Fibroblast of the conjunctiva (primary cell): ENCODE data around the gene PRLR.

Experiments used
- DNase-seq: peaks from one replicate; pipeline ENCODE4 v3.0.0-alpha.2; 2010; ENCODE audit warnings: low read depth

The PRLR gene

DNA sequence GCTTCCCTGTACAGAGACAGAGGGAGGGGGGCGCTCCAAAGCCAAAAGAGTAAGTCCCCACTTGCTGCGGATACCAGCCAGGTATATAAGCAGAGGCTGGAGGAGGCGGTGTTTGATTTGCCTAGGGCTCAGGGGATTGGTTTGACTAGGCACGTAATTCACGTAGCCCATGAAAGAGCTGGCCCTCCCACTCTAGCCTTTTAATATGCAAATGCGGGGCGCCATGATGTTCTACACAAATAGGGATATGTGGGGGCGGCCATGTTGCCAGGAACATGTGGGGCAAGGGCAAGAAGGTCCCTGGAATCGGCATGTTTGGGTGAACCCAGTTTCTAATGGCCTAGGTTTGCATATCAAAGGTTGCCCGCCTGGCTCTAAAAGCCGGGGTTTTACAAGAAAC is 3.3 kb upstream of the PRLR start:
- DNase-seq: no peak

DNA sequence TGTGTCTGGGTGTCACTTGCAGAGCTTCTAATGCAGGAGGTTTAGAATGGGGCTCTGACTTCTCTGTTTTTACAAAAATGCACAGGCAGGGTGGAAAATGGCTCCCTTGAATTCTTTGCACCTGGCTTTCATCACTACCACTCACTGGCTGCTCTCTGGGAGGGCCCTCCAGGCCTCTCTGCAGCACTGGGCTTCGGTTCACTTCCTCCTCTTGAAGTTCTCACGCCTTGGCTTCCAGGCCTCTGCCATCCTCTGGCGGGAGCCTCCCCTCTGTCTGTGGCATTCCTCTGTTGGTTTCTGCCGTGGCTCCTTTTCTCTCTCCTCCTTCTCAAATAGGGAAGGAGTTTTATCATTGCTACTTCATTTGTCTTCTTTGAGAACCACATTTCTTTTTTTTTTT is 2.8 kb upstream of the PRLR start:
- DNase-seq: no peak

DNA sequence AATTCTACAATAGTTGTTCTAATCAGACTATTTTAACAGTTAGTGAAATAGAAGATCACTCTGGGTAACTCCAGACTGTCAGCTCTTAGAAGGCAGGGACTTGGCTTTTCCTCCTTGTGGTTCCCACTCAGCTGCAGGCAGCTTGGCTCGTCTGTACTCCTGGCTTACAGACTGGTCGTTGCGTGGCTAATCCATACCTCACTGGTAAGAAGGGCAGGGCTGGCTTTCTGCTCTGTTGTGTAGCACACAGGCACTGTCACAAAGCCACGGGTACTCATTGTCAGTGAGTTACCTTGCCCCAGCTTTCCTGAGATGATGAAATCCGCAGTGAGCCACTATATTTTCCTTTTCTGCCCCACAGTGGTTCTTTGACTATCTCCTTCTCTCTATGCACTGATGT is 1.8 kb upstream of the PRLR start:
- DNase-seq: no peak

DNA sequence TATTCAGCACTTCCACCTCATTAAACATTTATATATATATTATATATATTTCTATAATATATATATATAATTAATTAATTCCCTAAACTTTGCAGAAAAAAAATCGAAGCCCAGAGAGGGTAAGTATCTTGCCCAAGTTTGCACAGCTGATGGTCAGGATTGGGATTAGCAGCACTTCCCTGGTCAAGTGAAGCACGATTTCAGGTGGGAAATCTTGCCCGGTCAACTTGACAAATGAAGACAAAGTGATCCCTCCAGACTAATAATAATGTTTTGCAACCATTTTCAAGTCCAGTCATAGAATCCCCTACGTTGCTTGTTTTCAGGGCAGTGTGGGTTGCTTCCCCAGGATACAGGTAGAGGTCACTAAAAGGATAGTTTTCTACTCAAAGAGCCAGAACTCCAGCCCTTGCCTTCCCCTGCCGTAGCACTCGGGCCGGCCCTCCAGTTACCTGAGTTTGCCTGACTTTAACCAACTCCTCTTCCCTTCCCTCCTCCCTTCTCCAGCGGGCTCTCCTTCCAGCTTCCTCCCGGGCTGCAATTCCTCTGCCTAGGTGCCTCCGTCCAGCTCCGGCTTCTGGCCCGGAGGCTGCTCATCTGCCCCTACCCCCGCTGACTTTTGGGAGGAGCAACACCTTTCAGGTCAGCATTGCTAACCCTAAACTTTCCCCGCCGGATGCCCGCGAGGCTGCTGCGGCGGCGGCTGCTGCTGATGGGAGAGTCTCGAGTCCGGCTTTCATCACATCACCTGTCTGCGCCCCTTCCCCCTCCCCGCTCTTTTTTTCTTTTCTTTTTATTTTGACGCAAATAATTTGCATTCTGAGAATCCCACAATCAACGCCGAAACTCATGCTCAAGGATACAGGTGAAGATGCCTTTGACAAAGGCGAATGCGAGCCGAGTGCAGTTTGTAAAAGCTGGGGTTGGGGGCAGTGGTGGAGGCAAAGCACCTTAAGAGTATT is 930 bp downstream of the PRLR start:
- no peak for DNase-seq

DNA sequence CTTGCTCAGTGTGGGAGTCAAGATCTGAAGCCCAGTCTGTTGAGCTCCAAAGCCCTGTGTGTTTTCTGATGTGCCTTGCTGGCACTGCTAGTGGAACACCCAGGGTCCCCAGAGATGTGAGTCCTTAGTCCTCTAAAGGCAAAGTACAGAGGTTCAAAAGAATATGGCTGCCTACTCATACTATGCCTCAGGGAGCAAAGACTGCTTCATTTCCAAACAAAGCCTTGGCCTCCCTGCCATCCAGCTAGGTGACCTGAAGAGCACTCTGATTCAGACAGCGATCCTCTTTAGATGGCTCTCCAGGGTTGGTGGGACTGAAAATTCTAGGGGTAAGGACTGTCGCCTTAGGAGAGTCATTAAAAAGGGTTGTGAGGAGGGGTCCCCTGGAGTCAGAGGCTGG is 2.0 kb downstream of the PRLR start:
- no peak for DNase-seq

DNA sequence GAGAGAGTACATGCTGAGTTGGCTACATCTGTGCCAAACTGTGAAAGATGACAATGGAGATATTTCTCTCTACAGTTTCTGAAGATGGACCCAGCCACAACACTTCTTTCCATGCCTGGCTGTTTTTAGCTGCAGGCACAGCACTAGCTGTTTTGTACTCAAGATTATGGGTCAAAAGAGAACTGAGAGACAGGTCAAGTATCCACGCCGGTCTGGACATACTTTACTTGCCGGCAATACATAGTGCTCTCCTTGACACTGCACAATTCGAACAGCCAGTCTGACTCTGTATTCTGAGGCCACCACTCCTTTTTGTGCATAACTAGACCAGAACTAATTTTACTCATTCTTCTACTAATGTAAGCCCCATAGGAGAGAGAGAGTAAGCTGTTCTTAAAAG is 2.6 kb downstream of the PRLR start:
- DNase-seq: no peak

DNA sequence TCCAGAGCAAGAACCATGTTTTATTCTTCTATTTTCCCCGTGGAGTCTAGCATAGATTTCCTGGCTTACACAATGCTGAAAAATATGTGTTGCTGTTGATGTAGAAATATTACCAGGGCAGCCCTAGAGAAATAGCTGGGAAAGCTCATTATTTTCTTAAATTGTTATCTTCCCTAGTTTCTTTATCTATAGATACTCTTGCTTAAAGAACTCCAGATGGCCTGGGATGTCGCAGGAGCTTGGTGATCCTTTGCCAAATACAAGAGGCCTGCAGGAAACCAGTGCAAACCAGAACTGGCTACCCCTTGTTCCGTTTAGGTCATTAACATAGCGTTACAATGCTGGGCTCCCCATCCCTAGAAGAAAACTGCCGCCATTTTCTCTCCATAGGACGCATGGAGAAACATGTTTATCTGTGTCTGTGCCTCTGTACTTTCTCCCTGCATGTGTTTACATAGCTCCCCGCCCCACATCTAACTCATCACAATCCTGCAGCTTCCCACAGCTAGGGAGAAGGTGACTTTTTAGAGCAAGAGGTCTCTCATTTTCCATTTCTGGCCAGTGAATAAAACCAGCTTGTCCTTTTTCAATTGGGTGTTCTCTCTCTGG is 6.4 kb downstream of the PRLR start:
- no peak for DNase-seq

DNA sequence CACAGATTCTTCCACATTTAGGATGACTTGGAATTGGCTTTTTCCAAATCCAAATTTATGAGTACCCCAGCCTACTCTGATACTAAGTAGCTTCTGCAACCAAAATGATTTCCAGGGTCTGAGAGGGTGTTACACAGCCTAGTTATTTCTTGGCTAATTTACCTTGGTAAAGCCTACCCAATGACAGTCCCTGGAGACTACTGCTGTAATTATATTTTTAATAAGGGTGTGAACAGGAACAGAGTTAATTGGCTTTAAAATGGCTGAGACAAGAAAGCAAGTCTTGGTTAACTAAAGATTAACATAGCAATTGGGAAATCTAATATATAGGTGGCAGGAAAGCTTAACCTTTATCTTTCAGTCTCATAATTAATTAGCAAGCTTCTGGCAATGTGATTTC is 9.3 kb downstream of the PRLR start:
- no peak for DNase-seq

DNA sequence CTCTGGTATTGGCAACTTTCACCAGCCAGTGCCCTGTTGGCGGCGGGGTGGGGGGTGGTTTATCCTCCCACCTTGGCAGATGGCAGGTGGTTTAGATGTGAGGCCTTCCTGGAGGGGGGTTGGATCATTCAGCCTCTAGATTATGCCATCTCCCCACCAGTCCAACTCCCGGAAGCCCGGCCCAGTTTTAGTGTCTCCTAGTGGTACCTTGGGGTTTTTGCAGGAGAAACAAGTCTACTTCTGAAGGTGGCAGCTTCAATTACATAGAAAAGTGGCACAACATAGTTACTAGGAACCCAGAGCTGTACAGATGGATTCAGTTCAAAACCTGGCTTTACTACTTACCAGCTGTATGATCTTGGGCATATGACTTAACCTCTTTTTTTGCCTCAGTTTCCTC is 11.3 kb downstream of the PRLR start:
- DNase-seq: no peak

DNA sequence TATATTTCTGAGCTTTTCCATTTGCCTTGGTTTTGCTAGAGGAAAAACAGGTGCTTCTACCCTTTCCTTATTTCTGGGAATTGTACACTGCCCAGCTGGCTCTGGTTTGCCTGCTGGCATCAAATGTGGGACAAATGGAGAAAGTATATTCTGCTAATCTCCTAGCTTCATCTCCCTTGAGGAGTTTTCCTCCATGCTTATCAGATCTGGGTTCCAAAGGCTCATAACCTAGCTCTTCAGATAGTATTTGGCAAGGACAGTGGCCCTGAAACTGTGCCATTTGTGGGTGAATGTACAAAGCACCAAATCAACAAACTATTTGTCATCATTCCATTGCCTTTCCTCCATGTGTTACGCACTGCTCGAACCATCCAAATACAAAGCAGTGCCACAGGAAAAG is 16.2 kb downstream of the PRLR start:
- no peak for DNase-seq

DNA sequence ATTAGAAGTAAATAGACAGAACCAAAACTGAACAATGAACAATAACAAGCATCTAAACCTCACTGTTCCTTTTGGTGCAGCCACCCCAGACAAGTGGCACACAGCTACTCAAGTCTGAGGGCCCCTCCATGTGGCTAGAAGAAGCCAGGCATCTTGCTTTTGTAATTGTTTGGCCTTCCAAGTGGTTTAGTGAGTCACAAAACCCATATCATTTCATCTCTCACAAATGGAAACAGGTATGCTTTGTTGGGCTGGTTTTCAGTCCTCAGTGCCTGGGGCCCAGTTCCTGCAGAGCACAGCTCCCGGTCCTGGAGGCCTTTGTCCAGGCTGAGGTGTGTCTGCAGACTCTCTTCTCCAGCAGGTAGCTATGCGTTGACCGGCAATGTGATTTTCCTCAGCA is 16.7 kb downstream of the PRLR start:
- DNase-seq: no peak

DNA sequence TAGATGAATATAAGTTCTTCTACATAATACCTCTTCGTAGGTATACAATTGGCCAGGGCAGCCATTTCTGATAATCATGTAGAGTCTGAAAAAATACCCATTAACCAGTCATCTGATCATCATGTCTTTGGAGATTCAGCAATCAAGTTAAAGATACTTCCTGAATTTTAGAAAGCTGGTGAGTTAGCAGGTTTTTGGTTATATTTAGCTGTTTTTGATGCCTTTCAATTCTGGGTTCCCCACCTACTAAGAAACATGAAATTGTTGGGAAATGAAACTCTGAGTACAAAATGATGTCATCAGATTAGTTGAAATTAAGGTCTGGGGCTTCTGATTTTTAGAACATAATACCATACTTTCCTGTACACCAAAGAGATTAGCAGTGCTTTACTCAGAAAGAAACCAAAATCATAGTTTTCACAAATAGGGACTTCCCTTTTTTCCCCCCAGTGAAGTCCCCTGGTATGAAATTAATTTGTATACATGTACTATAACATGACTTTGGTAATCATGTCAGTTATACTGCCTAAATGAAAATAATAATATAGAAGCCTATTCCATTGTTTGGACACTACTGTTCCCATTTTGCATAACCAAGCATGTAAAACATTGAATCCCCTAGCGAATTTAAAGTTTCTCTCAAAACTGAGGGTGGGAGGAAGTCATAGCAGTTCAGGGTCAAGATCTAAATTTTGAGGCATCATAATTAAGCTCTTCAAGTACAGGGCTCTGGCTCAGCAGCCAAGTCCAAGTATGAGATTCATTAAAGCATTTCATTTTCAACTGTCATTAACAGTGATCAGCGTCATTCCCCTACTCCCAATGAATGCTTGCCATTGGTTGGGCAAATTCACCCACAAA is 17.9 kb downstream of the PRLR start:
- no peak for DNase-seq

DNA sequence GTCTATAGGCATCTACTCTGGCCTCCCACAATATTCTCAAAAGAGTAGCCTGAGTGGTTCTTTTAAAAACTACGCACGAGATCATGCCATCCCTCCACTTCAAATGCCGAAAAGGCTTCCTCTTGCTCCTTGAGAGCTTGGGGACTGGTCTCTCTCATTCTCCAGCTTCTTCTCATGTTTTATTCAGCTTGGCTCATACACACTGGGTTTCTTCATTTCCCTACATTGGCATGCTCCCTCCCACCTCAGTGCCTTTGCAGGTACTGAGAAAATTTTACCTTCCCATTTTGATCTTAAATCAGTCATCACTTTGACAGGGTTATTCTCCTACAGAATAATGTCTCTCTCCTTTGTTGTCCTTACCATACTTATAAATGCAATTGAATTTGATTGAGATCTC is 20.4 kb downstream of the PRLR start:
- no peak for DNase-seq

DNA sequence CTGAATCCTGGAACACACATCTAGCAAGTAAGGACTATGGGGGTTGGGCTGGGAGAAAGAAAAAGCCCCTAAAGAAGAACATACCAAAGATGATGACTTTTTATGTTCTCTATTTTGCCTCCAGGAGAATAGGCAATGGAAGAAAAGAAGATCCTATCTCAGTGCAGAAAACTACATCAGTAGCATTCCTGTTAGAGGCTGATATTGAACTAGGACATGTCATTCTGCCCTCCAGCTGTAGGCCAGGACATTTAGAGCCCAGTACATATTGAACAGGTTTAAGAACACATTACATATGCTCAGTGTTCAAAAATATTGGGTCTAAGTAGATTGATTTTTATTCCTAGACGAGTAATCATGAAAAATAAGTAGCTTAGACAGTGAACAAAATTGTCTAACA is 24.7 kb downstream of the PRLR start:
- no peak for DNase-seq

DNA sequence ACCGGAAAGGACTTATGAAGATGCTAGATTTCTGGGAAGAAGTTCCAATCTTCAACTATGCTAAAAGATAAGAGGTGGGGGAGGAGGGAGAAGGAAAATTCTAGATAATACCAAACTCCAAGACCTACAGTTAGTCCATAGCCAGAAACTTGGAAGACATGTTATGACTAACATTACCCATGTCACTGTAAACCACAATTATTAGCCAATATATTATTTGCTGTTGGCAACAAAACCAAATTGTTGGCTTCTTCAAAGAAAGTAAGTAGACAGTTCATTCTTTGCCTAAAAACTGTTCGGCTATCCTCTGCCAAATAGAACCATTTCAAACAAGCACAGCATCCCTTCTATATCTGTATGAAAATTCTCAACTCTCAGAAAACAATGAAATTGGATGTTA is 25.1 kb downstream of the PRLR start:
- DNase-seq: no peak

DNA sequence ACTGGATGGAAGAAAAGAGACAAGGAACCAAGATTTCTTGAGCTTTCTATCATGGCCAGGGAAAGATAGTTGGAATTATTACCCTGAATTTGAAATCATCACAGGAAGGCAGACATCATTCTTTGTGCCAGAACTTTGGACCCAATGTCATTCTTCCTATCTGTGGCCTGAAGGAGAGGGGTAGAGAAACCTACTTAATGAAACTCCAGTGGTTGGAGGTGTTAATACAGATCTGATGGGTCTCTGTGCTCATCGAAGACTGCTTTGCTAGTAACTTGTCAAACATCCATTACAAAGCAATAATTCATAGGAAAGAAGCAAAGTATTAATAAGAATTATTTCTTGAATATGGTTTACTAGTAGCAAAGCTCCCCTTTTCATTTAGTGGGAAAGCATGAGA is 26.9 kb downstream of the PRLR start:
- no peak for DNase-seq

DNA sequence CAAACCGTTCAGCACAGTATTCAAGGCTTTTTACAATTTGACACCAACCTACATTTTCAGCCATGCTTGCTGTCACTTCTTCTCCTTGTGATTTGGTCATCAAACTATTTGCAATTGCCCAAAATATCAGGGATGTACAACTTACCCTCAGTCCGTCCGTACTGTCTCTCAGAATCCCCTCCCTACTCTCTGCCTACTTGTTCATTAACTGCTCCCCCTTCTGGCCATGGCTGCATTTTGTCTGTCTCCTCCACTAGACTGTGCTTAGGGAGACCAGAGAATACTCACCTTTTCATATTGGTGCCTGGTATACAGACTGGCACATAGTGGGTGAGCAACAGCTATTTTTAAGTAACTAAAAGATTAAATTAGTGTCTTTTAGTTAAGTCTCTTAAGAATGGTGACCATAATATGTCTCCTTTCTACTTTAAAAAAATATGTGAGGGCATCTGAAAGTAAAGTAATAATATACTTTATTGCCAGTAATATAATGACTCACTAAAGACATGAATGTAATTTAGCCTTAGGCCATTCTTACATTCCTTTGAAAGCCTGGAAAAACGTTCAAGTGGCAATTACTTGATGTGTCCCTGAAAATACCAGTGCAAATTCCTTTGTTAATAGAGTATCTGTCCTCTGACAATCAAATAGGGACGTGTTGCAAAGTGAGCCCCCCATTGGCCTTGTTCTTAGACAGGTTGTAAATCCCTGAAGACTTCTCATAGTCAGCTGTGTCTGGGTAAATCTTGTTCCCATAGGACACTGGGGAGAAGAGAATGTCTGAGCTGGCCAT is 27.8 kb downstream of the PRLR start:
- DNase-seq: peak; percentile 32

DNA sequence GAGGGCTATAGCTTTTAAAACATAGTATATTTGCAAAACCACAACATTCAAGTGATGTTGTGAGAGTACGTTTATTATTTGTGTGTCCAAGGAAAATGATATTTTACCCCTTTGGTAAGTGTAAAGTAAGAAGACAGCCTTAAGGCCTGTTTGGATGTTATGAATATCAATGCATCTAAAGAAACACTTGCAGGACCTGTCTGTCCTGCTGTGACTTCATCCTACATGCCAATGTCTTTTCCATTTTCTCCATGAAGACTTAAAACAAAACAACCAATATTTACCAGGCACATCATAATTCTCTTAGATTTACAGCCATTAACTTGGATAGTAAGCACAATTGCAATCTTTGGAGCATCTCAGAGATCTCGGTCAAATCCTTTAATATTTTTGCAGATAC is 29.0 kb downstream of the PRLR start:
- DNase-seq: no peak

DNA sequence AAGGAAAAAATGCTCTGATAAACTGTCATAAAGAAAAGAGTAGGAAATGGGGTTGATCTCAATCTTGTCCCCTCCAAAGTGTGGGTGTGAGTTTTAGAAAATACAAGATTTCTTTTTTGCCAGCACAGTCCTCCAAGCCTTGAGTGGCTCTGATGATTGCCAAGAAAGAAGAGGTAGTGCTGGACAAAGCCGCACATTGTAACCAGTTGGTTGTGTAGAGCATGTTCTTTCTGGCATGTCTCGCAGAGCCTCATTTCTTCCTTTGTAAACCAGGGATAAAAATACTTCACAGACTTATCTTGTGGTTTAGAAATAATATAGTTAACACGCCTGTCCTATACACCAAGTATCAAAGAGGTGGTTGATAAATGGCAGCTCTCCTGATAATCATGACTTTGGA is 30.4 kb downstream of the PRLR start:
- no peak for DNase-seq

DNA sequence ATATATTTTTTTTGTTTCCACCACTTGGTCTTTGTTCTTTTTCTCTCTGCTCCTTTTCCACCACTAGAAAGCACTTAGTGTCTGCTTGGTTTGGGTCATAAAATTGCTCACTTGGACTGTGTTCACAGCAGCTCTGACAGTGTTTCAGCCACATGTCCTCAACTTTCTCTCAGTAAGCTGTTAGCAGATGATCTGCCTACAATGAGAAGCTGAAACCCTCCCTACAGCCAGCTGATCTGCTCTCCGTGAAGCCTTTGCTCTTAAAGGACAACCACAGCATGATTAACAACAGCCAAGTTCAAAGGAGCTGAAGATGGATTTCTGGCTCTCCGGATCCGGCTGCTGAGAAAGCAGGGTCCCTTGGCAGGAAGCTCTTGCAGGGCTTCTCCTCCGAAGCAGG is 31.6 kb downstream of the PRLR start:
- DNase-seq: no peak

DNA sequence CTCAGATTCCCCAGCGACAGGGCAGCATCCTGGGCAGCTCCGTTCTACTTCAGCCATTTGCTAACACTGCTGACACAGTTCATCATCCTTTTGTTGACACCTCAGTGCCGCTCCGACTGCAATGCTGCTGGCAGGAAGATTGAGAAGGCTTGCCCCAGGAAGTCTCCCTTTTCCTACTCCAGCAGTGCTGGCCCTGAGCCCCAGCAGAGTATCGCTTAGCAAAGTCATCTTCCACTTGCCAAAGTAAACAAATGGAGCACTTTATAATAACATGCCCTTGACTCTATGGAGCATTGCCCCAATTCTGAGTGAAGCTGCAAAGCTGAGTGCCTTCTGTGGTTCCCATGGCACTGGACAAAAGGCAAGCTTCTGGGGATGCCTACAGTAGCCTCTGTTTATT is 32.2 kb downstream of the PRLR start:
- DNase-seq: peak; percentile 83

DNA sequence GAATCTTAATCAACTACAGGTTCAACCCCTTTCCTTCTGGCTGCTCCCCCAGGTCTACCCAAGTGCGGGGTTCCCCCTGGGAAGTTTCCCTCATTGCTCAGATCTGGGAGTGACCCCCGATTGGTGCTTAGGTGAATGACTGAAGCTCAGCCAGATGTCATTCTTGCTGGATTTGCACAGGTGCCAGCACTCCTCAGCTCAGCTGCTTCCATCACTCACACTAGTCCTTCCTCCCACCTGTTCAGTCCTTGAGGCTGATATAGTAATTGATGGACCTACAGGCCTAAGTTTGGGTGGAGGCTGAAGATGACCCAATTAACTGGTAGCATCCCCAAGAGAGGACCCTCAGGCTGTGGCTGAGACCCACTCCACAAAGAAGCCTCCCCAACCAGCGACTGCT is 32.9 kb downstream of the PRLR start:
- no peak for DNase-seq
